HG02642 (cell line): Measurements from ENCODE around the gene ATXN7L1.
A peak's percentile ranks its signal among the peaks of the same experiment; 100 is the strongest.

Experiments
- ATAC-seq: cut with Tn5 transposase; IDR thresholded peaks from one replicate; pipeline ENCODE4 v1.9.1; 2021; ENCODE audit warnings: mild to moderate bottlenecking; ENCODE audit not compliant: unreplicated experiment, poor library complexity

The ATXN7L1 gene

GRCh38 chr7:105830405-105831301, 45.7 kb downstream of the ATXN7L1 start:
- no peak for ATAC-seq

- no peak for ATAC-seq
Observed at GRCh38 chr7:105829681-105830322, 46.6 kb downstream of the ATXN7L1 start.

GRCh38 chr7:105828141-105828540, 48.3 kb downstream of the ATXN7L1 start:
- ATAC-seq = no peak

- ATAC-seq = no peak
Observed at GRCh38 chr7:105827151-105827875, 49.1 kb downstream of the ATXN7L1 start.

GRCh38 chr7:105826143-105826542, 50.3 kb downstream of the ATXN7L1 start:
- no peak for ATAC-seq

GRCh38 chr7:105825371-105825770, 51.0 kb downstream of the ATXN7L1 start:
- ATAC-seq = no peak

- ATAC-seq = no peak
Observed at GRCh38 chr7:105822806-105823205, 53.6 kb downstream of the ATXN7L1 start.

- no peak for ATAC-seq
Observed at GRCh38 chr7:105821527-105821926, 54.9 kb downstream of the ATXN7L1 start.

GRCh38 chr7:105820363-105821066, 55.9 kb downstream of the ATXN7L1 start:
- ATAC-seq = no peak

- no peak for ATAC-seq
Observed at GRCh38 chr7:105819559-105819958, 56.8 kb downstream of the ATXN7L1 start.

- no peak for ATAC-seq
Observed at GRCh38 chr7:105816954-105817615, 59.3 kb downstream of the ATXN7L1 start.

- no peak for ATAC-seq
Observed at GRCh38 chr7:105816266-105816843, 60.0 kb downstream of the ATXN7L1 start.

- ATAC-seq = no peak
Observed at GRCh38 chr7:105815576-105815975, 60.8 kb downstream of the ATXN7L1 start.

GRCh38 chr7:105814481-105814880, 61.9 kb downstream of the ATXN7L1 start:
- no peak for ATAC-seq

- ATAC-seq = no peak
Observed at GRCh38 chr7:105811189-105811847, 65.1 kb downstream of the ATXN7L1 start.

GRCh38 chr7:105810556-105810955, 65.8 kb downstream of the ATXN7L1 start:
- no peak for ATAC-seq

- ATAC-seq = peak; percentile 97
Observed at GRCh38 chr7:105808703-105809590, 67.5 kb downstream of the ATXN7L1 start.

- ATAC-seq = no peak
Observed at GRCh38 chr7:105808209-105808608, 68.2 kb downstream of the ATXN7L1 start.
